ENCODE results near the gene TEAD3.
A peak's percentile ranks its signal among the peaks of the same experiment; 100 is the strongest.
"Not testable (repeated sequence)": the region's sequence is repeated elsewhere in the genome, so short reads cannot be mapped to it uniquely, and the experiment has no call there.

Gene TEAD3

GRCh38 chr6:35496841-35497570 lies at the start of gene TEAD3:
Gene TEAD3, minus strand, starts transcription at chr6:35497079.
- DNase-seq: peak; percentile 94

DNA sequence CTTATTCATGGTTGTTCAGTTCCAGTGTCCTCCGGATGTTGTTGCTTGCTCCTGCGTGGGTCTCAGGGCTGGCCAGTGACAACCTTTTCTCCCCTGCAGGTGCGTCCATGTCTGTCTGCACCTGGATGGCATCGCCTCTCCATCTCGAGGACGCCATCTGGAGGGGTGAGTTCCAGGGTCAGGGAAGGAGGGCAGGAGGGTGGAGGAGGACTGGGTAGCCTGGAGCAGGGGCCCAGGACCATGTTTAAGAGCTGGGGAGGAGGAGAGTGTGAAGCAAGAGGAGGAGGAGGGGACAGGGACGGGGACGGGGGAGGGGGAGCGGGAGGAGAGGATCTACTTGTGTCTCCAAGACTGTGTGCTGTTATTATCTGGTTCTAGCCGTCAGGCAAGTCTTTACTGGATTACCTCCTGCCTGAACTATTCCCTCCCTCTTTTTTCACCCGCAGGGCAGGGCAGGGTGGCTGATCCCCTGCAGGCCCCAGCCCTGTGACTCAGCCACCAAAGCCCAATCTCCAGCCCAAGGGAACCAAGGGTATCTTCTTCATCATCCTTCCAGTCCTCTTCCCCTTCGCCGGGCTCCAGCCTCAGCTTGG lies 48.0 kb upstream of the TEAD3 start:
- DNase-seq: no peak

GRCh38 chr6:35543459-35544193 lies 46.7 kb upstream of the TEAD3 start:
- no peak for DNase-seq

- no peak for DNase-seq
Measured at GRCh38 chr6:35541836-35542235, 45.0 kb upstream of the TEAD3 start.

GRCh38 chr6:35539223-35539622 lies 42.3 kb upstream of the TEAD3 start:
- DNase-seq: no peak

- DNase-seq: not testable (repeated sequence)
Measured at GRCh38 chr6:35535847-35536246, 39.0 kb upstream of the TEAD3 start.

- no peak for DNase-seq
Measured at GRCh38 chr6:35534407-35535170, 37.7 kb upstream of the TEAD3 start.

DNA sequence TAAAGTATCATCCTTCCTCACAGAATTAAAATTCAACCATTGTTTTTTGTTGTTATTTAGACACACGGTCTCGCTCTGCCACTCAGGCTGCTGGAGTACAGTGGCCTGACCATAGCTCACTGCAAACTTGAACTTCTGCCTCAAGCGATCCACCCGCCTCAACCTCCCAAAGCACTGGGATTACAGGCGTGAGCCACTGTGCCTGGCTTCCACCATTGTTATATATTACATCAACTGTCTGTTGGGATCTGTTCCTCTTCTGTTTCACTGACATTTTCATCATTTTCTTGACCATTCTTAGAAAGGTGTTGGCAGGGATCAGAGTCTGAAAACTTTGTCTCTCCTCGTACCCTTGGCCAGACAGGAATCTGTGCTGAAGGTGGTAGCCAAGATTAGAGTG lies 37.1 kb upstream of the TEAD3 start:
- DNase-seq: no peak

DNA sequence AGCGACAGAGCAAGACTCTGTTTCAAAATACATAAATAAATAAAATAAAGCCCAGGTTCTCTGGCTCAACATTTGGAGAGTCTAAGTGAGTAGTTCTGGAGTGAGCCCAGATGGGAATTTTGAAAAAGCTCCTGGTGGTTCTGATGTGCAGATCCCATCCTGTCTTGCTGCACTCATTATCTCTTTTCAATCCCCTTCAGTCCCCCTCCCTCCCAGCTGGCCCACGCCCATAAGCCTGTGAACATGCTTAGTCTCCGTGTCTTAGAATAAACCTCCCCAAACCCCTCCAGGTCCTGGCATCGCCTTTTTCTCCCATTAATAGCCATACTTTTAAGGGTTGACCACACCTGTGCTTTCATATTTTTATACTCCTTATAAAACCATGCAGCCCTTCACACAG lies 35.2 kb upstream of the TEAD3 start:
- no peak for DNase-seq

DNA sequence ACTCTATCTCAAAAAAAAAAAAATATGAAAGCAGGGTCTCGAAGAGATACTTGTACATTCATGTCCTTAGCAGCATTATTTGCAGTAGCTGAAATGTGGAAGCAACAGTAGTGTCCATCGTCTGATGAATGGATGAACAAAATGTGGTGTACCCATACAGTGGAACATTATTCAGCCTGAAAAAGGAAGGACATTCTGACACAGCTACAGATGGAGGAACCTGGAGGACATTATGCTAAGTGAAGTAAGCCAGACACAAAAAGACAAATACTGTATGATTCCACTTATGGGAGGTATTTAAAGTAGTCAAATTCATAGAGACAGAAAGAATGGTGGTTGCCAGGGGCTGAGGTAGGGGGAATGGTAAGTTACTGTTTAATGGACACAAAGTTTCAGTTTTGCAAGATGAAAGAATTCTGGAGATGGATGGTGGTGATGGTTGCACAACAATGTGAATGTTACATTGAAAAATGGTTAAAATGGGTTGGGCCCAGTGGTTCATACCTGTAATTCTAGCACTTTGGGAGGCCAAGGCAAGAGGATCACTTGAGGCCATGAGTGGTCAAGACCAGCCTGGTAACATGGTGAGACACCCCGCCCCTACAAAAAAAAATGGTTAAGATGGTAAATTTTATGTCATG lies 27.6 kb upstream of the TEAD3 start:
- DNase-seq: no peak

- DNase-seq: peak; percentile 50
Measured at GRCh38 chr6:35522660-35523658, 26.1 kb upstream of the TEAD3 start.

- DNase-seq: no peak
Measured at GRCh38 chr6:35522151-35522550, 25.3 kb upstream of the TEAD3 start.

GRCh38 chr6:35521235-35521634 lies 24.4 kb upstream of the TEAD3 start:
- DNase-seq: no peak

GRCh38 chr6:35519313-35520015 lies 22.6 kb upstream of the TEAD3 start:
- DNase-seq: no peak

GRCh38 chr6:35518566-35519312 lies 21.9 kb upstream of the TEAD3 start:
- DNase-seq: no peak

GRCh38 chr6:35517978-35518377 lies 21.1 kb upstream of the TEAD3 start:
- DNase-seq: not testable (repeated sequence)

- DNase-seq: no peak
Measured at GRCh38 chr6:35516712-35517111, 19.8 kb upstream of the TEAD3 start.

DNA sequence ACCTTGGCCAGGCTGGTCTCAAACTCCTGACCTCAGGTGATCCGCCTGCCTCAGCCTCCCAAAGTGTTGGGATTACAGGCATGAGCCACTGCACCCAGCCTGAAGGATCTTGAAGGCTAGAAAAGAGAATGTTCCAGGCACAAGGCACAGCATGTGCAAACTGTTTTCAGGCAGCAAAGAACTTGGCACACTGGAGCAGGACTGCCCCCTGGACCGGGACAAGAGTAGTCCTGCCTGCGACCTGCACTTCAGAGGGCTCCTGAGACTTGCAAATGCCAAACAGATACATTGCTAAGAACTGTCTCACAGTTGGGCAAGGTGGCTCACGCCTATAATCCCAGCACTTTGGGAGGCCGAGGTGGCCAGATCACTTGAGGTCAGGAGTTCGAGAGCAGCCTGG lies 19.1 kb upstream of the TEAD3 start:
- not testable (repeated sequence) for DNase-seq

DNA sequence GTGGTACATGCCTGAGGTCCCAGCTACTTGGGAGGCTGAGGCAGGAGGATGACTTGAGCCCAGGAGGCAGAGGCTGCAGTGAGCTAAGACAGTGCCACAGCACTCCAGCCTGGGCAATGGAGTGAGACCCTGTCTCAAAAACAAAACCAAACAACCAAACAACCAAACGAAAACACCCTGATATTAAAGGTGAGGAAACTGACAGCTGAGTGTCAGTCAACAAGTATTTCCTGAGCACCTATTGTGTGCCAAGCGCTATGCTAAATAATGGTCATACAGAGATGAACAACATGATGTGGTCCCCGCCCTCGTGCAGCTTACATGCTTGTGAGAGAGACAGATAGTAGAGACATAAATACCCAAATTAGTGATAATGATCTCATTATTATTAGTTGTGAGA lies 17.7 kb upstream of the TEAD3 start:
- no peak for DNase-seq

DNA sequence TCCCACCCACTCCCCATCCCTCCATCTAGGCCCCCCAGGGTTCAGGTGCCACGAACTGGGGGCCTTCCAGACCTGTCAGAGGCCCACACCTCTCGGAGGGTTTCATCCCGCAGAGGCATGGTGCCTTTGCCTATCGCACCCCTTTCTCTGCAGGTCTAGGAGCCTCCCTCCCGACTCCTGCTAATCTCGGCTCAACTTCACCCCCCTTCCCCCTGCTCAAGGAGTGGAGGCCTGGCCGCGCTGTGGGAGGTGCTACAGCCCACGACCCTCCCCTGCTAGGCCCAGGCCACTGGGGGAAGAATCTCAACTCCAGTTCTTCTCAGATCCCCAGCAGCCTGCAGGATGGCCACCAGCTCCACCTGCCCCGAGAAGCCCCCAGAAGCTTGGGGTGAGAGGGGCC lies 15.9 kb upstream of the TEAD3 start, which contains the start of gene TULP1:
TULP1 (minus strand) TSS at position 157 of the 400 bp plus-strand sequence; CDS start at position 119, 38 bp downstream.
- DNase-seq: no peak

Measured in HCEC 1CT (cell line).